Duodenal mucosa (tissue), 2 donors: Measurements from ENCODE around the gene DYNC1LI1.
A peak's percentile ranks its signal among the peaks of the same experiment; 100 is the strongest.

ENCODE experiments used
- H3K27ac ChIP-seq: one replicate; pipeline ENCODE4 v1.7.0; 2013; ENCODE audit warnings: low read depth, low read length
- H3K27me3 ChIP-seq, 2 donors: one replicate each; pipeline ENCODE4 v1.7.0; 2013; ENCODE audit warnings: low read length in 2 of 2, control low read depth in 1 of 2; ENCODE audit not compliant: insufficient read depth in 2 of 2, control insufficient read depth in 1 of 2
- H3K36me3 ChIP-seq, 2 donors: one replicate each; pipeline ENCODE4 v1.7.0; 2013; ENCODE audit warnings: low read length in 2 of 2, control low read depth in 1 of 2; ENCODE audit not compliant: insufficient read depth in 2 of 2, control insufficient read depth in 1 of 2
- H3K4me1 ChIP-seq, 2 donors: one replicate each; pipeline ENCODE4 v1.7.0; 2013; ENCODE audit warnings: low read length in 2 of 2, control low read depth in 1 of 2; ENCODE audit not compliant: insufficient read depth in 2 of 2, control insufficient read depth in 1 of 2
- H3K4me3 ChIP-seq, 2 donors: one replicate each; pipeline ENCODE4 v1.7.0; 2013; ENCODE audit warnings: low read length in 2 of 2, low read depth in 1 of 2
- H3K9ac ChIP-seq, 2 donors: one replicate each; pipeline ENCODE4 v1.7.0; 2013; ENCODE audit warnings: low read length in 2 of 2, low read depth in 1 of 2
- H3K9me3 ChIP-seq, 2 donors: one replicate each; pipeline ENCODE4 v1.7.0; 2013; ENCODE audit warnings: low read length in 2 of 2, control low read depth in 1 of 2; ENCODE audit not compliant: control insufficient read depth in 1 of 2

The DYNC1LI1 gene

DNA sequence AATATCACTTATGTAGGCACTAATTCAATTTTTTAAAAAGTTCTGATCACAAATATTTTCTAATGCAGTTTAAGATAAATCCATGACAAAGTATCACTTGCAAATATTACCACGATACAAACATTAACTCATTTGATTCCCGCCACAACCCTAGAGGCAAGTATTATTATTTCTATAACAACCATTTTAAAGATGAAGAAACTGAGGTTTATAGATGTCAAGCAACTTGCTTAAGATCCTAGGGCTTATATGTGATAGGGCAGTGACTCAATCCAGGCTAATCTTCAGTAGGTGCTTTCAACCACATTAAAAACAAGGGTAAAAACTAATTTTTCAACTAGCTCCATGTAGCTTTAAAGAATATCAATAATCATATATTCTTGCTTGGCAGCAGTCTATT is 1.7 kb downstream of the DYNC1LI1 start:
- Histone ChIP-seq H3K4me1 (peaks cover 21 to 23% of the 10 kb centered on the region in 2 donors), H3K4me3 (peak overlapping the region in 1 of 2 donors; percentile 86), H3K9me3 (no peaks in the 10 kb centered on the region), H3K27me3 (no peaks in the 10 kb centered on the region), H3K27ac (no peak overlapping the region), H3K9ac (no peak overlapping the region), H3K36me3 (peaks cover 0 to 5% of the 10 kb centered on the region in 2 donors)

GRCh38 chr3:32564195-32564594 is 6.5 kb downstream of the DYNC1LI1 start:
- Histone ChIP-seq H3K4me3 (no peak overlapping the region), H3K4me1 (peaks cover 8 to 11% of the 10 kb centered on the region in 2 donors), H3K27me3 (no peaks in the 10 kb centered on the region), H3K9me3 (no peaks in the 10 kb centered on the region), H3K27ac (no peak overlapping the region), H3K36me3 (peaks cover 0 to 5% of the 10 kb centered on the region in 2 donors), H3K9ac (no peak overlapping the region)

GRCh38 chr3:32562640-32563039 is 8.0 kb downstream of the DYNC1LI1 start:
- H3K36me3 ChIP-seq = peaks cover 0 to 5% of the 10 kb centered on the region in 2 donors
- H3K4me3 ChIP-seq = no peak overlapping the region
- no peaks in the 10 kb centered on the region for H3K27me3 ChIP-seq
- no peak overlapping the region for H3K9ac ChIP-seq
- H3K4me1 ChIP-seq = no peaks in the 10 kb centered on the region
- H3K9me3 ChIP-seq = no peaks in the 10 kb centered on the region
- no peak overlapping the region for H3K27ac ChIP-seq

DNA sequence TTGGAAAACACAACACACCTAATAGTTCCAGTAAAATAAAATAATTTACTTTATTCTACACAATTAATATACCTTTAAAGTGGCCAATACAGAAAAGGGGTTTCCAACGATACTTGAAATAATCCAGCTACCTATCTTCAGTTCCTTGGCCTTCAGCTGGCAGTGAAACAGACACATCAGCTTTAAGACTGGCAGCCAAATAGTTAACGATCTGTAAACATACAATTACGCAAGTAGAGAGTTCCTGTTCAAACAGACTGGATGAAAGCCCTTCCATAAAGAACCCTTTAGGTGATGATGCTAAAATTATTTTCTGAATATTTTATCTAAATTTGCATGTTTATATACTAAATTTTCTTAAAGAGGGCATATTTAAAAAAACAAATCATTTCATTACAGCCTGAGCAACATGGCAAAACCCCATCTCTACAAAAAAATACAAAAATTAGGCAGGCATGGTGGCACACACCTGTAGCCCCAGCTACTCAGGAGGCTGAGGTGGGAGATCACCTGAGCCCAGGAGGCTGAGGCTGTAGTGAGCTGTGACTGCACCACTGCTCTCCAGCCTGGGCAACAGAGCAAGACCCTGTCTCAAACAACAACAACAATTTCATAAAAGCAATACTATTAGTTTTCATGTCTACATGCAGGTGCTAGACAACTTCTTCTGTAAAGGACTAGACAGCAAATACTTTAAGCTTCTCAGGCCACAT is 12.9 kb downstream of the DYNC1LI1 start:
- no peaks in the 10 kb centered on the region for H3K9me3 ChIP-seq
- peaks cover 0 to 6% of the 10 kb centered on the region in 2 donors for H3K4me1 ChIP-seq
- no peaks in the 10 kb centered on the region for H3K36me3 ChIP-seq
- H3K27ac ChIP-seq = no peak overlapping the region
- H3K4me3 ChIP-seq = no peak overlapping the region
- H3K9ac ChIP-seq = no peak overlapping the region
- H3K27me3 ChIP-seq = no peaks in the 10 kb centered on the region

GRCh38 chr3:32556332-32556731 is 14.3 kb downstream of the DYNC1LI1 start:
- no peaks in the 10 kb centered on the region for H3K36me3 ChIP-seq

DNA sequence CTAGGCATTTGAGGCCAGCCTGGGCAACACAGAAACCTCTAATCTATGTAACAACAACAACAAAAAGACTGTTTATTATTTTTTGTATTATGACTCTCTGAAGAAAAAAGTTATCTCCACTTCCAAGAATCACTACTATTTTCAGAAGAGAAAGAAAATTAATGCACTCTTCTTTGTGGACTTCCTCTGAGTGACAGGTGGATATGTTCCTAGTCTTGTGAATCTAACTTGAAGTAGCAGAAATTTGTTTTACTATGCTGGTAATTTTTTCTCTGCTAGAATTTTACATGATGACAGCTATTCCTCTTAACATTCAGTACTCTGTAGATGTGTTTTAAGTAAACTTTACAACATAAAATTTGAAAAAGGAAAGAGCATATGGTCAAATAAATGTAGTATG is 16.7 kb downstream of the DYNC1LI1 start:
- H3K4me1 ChIP-seq = peaks cover 4 to 6% of the 10 kb centered on the region in 2 donors
- no peaks in the 10 kb centered on the region for H3K27me3 ChIP-seq
- H3K27ac ChIP-seq = no peak overlapping the region
- H3K36me3 ChIP-seq = no peaks in the 10 kb centered on the region
- no peaks in the 10 kb centered on the region for H3K9me3 ChIP-seq
- H3K4me3 ChIP-seq = no peak overlapping the region
- H3K9ac ChIP-seq = no peak overlapping the region

More at GRCh38 chr3:32556332-32556731, 14.3 kb downstream of the DYNC1LI1 start:
- H3K27ac ChIP-seq = no peak overlapping the region
- peaks cover under 1 to 6% of the 10 kb centered on the region in 2 donors for H3K4me1 ChIP-seq
- H3K9me3 ChIP-seq = no peaks in the 10 kb centered on the region
- H3K4me3 ChIP-seq = no peak overlapping the region
- no peaks in the 10 kb centered on the region for H3K27me3 ChIP-seq
- H3K9ac ChIP-seq = no peak overlapping the region

DNA sequence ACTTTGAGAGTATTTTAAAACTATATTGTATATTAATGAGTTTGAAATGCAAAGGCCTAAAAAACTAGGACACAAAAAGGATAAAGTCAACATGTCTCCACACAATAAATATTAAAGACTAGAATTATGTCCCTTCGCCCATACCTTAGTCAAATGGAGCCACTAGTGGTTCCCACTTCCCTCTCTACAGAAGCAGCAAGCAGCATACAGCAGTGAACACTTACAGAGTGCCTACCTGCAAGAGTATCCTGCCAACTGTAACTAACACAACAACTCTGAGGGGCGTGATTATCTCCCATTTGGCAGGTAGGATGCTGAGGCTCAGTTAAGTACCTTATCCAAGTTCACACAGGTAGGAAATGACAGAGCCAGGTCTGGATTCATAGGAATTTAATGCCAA is 17.2 kb downstream of the DYNC1LI1 start:
- Histone ChIP-seq H3K9ac (no peak overlapping the region), H3K27ac (no peak overlapping the region), H3K9me3 (no peaks in the 10 kb centered on the region), H3K36me3 (no peaks in the 10 kb centered on the region), H3K27me3 (no peaks in the 10 kb centered on the region), H3K4me3 (no peak overlapping the region), H3K4me1 (peaks cover 4 to 6% of the 10 kb centered on the region in 2 donors)

DNA sequence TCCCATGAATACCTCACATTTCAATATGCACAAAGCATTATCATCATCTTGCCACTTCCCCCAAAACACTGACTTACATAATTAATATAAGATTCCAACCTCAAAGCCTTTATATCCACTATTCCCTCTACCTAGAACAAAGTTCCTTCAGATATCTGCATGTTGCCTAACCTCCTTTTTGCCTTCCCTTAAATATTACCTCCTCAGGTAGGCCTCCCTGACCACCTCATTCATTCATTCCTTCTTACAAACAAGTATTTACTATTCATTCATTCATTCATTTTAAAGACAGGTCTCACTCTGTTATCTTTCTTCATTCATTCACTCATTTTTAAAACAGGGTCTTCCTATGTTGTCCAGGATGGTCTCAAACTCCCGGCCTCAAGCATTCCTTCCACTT is 18.6 kb downstream of the DYNC1LI1 start:
- Histone ChIP-seq H3K4me1 (peaks cover 4 to 6% of the 10 kb centered on the region in 2 donors), H3K9me3 (no peaks in the 10 kb centered on the region), H3K27me3 (no peaks in the 10 kb centered on the region), H3K36me3 (no peaks in the 10 kb centered on the region), H3K27ac (no peak overlapping the region), H3K4me3 (no peak overlapping the region), H3K9ac (no peak overlapping the region)

- H3K27ac ChIP-seq = no peak overlapping the region
- no peak overlapping the region for H3K4me3 ChIP-seq
- H3K27me3 ChIP-seq = no peaks in the 10 kb centered on the region
- H3K9ac ChIP-seq = no peak overlapping the region
- H3K36me3 ChIP-seq = no peaks in the 10 kb centered on the region
- H3K9me3 ChIP-seq = no peaks in the 10 kb centered on the region
- H3K4me1 ChIP-seq = peaks cover 4 to 6% of the 10 kb centered on the region in 2 donors
These were observed 19.2 kb downstream of the DYNC1LI1 start for GRCh38 chr3:32551496-32551895.

GRCh38 chr3:32551087-32551486 is 19.6 kb downstream of the DYNC1LI1 start:
- Histone ChIP-seq H3K27me3 (no peaks in the 10 kb centered on the region), H3K9ac (no peak overlapping the region), H3K27ac (no peak overlapping the region), H3K4me3 (no peak overlapping the region), H3K4me1 (peaks cover 3 to 4% of the 10 kb centered on the region in 2 donors), H3K9me3 (no peaks in the 10 kb centered on the region), H3K36me3 (no peaks in the 10 kb centered on the region)
